Kidney capillary endothelial cell (primary cell): ENCODE data around the gene NUDT9.
"Not testable (repeated sequence)": the region's sequence is repeated elsewhere in the genome, so short reads cannot be mapped to it uniquely, and the experiment has no call there.

ENCODE experiments used
- DNase-seq: peaks from one replicate; pipeline ENCODE4 v3.0.0-alpha.2; 2018; ENCODE audit warnings: low spot score

Gene NUDT9, protein sequence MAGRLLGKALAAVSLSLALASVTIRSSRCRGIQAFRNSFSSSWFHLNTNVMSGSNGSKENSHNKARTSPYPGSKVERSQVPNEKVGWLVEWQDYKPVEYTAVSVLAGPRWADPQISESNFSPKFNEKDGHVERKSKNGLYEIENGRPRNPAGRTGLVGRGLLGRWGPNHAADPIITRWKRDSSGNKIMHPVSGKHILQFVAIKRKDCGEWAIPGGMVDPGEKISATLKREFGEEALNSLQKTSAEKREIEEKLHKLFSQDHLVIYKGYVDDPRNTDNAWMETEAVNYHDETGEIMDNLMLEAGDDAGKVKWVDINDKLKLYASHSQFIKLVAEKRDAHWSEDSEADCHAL

DNA sequence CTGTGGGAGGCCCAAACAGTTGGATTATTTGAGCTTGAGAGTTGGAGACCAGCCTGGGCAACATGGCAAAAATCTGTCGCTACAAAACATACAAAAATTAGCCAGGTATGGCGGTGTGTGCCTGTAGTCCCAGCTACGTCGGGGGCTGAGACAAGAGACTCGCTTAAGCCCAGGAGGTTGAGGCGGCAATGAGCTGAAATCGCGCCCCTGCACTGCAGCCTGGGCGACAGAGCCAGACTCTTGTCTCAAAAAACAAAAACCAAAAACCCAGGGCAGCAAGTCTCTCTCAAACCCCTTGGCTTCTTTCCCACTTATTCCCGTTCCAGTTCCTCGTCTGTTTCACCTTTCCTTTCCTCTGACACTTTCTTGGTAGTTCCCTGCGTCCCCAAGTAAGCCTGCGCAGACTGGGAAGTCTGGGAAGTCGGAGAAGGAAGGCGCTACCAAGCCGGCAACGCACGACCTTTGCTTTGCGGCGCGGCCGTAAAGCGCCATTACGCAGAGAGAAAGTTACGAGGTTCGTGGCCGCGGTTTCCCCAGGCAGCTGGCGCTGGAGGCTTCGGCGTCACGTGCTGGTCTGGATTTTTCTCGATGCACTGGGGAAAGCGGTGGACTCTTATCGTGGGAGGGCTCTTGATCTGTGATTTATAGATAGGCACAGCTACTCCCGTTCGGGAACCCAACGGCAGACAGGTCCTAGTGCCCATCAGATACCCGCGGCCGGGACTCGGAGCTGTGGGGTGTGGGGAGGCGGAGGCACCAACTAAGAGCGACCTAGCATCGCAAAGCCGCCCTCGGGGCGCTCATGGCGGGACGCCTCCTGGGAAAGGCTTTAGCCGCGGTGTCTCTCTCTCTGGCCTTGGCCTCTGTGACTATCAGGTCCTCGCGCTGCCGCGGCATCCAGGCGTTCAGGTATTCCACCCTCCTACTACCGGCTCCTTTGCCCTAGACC, at the start of gene NUDT9:
TSS of gene NUDT9 (plus strand) at position 470 of the 949 bp plus-strand sequence. CDS start at position 803, 333 bp downstream.
- DNase-seq: peak; percentile 87

GRCh38 chr4:87375719-87376291, 46.6 kb upstream of the NUDT9 start:
- DNase-seq: peak; percentile 49

GRCh38 chr4:87377816-87378215, 44.6 kb upstream of the NUDT9 start:
- no peak for DNase-seq

GRCh38 chr4:87382116-87382515, 40.3 kb upstream of the NUDT9 start:
- DNase-seq: no peak

GRCh38 chr4:87382931-87383330, 39.4 kb upstream of the NUDT9 start:
- DNase-seq: no peak

- DNase-seq: not testable (repeated sequence)
Observed at GRCh38 chr4:87384466-87385132, 37.8 kb upstream of the NUDT9 start.

GRCh38 chr4:87387237-87387636, 35.1 kb upstream of the NUDT9 start:
- no peak for DNase-seq

DNA sequence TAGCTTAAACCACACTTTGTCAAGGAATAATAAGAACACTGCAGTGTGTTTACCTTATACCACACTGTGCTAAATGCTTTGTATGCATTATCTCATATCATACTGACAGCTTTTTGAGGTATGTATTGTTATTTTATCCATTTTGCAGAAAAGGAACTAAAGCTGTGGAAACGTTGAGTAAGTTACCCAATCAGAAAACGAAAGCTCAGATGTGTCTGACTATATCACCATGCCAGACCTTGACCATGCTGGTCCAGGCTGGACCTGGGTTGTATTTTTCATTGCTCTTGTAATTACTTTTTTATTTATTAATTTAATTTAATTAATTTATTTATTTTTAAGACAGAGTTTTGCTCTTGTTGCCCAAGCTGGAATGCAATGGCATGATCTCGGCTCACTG, 33.5 kb upstream of the NUDT9 start:
- DNase-seq: no peak

DNA sequence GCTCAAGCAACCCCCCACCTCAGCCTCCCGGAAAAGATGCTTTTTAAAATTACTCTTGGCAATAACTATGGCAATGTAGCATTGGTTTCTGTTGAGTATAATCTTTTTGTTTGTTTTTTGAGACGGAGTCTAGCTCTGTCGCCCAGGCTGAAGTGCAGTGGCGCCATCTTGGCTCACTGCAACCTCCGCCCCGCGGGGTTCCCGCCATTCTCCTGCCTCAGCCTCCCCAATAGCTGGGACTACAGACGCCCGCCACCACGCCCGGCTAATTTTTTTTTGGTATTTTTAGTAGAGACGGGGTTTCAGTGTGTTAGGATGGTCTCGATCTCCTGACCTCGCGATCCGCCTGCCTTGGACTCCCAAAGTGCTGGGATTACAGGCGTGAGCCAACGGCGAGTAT, 32.3 kb upstream of the NUDT9 start:
- not testable (repeated sequence) for DNase-seq

GRCh38 chr4:87390551-87390890, 31.9 kb upstream of the NUDT9 start:
- no peak for DNase-seq

DNA sequence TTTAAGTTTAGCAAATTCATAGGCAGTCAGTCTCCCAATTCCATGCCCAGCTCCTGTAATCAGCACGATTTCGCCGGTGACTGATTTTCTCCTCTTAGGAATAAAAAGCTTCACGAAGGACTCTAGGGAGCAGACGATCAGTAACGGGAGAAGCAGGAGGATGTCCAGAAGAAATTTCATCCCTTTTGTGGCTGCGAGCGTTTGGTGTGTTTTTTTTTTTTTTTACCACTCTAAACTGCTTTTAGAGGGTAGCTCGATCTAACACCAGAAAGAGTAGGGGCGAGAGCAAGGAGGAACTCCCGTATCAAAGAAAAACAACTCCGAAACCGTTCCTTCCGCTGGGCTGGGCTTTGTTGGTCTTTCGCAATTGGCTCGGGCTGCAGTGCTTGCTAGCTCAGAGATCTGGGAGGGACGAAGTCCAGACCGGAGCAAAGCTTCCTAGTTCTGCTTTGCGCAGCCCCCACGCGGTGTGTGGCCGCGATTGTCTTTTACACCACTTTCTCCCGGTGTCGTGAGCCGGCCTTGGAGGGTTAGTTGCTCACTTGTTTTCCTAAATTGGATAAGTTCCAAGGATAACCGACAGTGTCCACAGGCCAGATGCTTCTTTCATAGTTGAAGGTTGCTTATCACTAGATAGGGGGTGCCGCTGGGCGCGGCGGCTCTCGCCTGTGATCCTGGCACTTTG, 31.3 kb upstream of the NUDT9 start, which contains the start of gene HSD17B11:
TSS of gene HSD17B11 (minus strand) at position 298 of the 685 bp plus-strand sequence. CDS start at position 180, 118 bp downstream.
- DNase-seq: peak; percentile 89

DNA sequence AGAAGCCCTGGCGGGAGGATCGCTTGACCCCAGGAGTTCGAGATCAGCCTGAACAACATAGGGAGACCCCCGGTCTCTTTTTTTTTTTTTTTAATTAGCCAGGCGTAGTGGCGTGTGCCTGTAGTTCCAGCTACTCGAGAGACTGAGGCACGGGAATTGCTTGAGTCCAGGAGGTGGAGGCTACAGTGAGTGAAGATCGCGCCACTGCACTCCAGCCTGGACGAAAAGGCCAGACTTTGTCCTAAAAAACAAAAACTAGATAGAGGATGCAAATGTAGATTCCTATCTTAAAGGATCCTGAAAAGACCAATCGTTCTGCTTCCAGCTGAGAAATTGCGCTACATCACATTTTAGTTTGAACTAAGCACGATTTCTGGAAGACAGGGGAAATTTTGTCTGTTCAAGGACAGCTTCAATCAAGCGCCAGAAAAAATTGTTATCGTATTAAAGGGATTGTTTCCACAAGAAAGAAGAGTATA, 30.8 kb upstream of the NUDT9 start:
- DNase-seq: peak; percentile 10

GRCh38 chr4:87392183-87392582, 30.2 kb upstream of the NUDT9 start:
- DNase-seq: no peak

- DNase-seq: not testable (repeated sequence)
Observed at GRCh38 chr4:87395073-87395472, 27.3 kb upstream of the NUDT9 start.

GRCh38 chr4:87395851-87396250, 26.5 kb upstream of the NUDT9 start:
- not testable (repeated sequence) for DNase-seq

DNA sequence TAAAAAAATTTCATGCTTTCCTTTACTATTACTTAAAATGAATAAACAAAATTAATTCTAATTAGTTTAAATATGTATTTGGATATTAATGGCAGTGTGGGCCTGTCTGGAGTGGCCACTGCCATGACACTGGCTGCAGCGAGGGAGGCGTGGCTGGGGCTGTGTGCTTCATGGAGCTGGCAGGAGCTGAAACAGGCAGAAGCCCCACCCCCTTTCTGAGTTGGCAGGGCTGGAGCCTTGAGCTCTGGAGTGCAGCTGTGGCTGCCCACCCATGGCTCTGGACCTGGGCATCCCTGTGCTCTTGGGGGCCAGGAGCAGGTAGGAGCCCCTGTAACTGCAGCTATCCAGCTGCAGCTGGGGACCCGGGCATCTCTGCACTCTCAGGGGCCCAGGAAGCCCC, 23.2 kb upstream of the NUDT9 start:
- no peak for DNase-seq

DNA sequence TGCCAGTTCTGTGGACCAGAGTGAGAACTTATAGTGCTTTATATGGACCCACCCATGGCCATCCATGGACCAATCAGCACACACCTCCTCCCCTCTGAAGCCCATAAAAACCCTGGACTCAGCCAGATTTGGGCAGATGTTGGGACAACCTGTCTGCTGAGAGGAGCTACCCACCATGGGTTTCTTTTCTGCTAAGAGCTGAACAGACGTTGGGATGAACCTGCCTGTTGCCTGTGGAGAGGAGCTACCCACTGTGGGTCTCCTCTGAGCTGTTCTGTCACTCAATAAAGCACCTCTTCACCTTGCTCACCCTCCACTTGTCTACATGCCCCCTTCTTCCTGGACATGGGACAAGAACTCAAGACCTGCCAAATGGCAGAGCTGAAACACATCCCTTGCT, 22.4 kb upstream of the NUDT9 start:
- no peak for DNase-seq

- not testable (repeated sequence) for DNase-seq
Observed at GRCh38 chr4:87403732-87404131, 18.6 kb upstream of the NUDT9 start.

DNA sequence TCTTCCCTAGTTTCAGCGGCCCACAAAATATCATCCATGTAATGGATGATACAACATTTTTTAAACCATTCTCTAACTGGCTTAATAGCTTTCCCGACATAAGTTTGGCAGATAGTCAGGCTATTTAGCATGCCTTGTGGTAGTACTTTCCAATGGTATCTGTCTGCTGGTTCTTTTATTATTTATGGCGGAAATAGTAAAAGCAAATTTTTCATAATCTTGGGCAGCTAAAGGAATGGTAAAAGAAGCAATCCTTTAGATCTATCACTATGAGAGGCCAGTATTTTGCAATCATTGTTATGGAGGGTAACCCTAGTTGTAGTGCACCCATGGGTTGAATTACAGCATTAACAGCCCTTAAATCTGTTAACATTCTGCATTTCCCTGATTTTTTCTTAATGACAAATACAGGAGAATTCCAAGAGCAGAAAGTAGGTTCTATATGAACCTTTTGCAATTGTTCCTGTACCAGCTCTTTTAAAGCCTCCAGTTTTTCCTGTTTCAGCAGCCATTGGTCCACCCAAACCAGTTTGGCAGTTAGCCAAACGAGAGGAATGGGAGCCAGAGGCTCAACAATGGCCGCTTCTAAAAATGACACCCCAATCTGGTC, 17.1 kb upstream of the NUDT9 start:
- DNase-seq: no peak

GRCh38 chr4:87406462-87406861, 15.9 kb upstream of the NUDT9 start:
- DNase-seq: no peak

DNA sequence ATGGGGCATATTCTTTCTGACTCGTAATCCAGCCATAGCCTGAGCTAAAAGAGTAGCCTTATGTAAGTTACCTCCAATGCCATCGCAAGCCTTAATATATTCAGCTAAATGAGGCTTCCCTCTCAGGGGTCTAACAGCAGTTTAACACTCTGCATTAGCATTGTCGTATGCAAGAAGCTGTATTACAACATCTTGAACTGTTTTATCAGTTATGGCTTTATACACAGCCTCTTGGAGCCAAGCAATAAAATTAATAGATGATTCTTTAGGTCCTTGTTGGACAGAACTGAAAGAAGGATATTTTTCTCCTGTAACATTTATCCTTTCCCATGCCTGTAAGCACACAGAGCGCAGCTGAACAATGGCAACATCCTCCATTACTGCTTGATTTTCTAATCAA, 15.5 kb upstream of the NUDT9 start:
- DNase-seq: not testable (repeated sequence)
